Stimulated activated CD4-positive, alpha-beta T cell treated with anti-CD3 and anti-CD28 coated beads, Interleukin-12 subunit alpha, Interleukin-12 subunit beta, amount 100 ng/mL, for 48 hours (primary cell): ENCODE results near the gene CTNNBIP1.

Experiments used
- DNase-seq, 3 donors: peaks; one replicate each; pipeline ENCODE4 v3.0.0-alpha.2; 2020; ENCODE audit warnings: low read depth in 2 of 3, low spot score in 1 of 3

Gene CTNNBIP1

GRCh38 chr1:9904596-9904995, 5.5 kb downstream of the CTNNBIP1 start:
- no peak for DNase-seq

DNA sequence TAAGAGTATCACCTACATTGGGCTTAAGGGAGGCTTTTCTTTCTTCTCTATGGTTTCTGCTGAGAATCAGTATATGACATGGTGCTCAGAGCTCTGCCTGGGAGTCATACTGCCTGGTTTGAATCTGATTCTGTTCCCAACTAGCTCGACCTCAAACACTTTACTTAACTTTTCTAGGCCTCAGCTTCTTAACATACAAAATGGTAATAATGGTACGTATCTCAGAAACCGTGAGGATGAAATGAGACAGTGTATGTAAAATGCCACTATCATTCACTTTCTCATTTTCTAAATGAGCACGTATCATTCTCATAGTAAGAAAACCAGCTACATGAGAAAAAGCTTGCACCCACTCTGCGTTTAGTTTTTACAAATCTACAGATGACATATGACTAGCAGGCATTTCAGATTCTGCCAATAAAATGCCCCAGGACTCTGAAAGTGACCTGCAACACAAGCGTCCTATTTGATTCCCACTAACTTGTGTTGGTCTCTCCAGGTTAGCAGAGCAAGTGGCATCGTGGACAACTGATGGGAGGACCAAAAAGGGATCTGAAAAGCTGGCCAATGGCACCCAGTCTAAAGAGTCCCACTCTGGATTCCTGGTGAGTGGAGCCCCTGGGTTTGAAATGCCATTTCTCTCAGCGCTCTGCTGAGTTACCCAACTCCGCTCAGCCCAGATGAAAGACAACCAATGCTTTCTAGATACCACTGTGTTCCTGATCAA, 6.1 kb downstream of the CTNNBIP1 start:
- peak in 1 of 3 donors; percentile 37 for DNase-seq

DNA sequence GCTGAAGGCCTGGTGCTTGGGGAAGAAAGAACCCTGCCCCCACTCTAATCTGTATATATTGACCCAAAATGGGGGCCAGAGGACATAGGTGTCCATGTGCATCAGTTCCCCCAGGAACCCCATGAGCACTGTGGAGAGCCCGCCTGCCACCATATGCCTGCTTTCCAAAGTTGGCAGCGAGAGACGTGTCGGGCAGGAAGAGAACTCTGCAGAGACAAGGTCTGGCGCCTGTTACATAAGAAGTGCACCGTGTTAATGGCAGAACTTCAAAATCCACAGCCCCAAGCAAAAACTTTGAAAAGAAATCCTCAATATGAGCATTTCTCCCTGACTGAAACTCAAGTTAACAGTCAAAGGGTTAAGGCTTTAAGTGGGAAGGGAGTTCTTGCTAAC, 8.0 kb downstream of the CTNNBIP1 start:
- no peak for DNase-seq

DNA sequence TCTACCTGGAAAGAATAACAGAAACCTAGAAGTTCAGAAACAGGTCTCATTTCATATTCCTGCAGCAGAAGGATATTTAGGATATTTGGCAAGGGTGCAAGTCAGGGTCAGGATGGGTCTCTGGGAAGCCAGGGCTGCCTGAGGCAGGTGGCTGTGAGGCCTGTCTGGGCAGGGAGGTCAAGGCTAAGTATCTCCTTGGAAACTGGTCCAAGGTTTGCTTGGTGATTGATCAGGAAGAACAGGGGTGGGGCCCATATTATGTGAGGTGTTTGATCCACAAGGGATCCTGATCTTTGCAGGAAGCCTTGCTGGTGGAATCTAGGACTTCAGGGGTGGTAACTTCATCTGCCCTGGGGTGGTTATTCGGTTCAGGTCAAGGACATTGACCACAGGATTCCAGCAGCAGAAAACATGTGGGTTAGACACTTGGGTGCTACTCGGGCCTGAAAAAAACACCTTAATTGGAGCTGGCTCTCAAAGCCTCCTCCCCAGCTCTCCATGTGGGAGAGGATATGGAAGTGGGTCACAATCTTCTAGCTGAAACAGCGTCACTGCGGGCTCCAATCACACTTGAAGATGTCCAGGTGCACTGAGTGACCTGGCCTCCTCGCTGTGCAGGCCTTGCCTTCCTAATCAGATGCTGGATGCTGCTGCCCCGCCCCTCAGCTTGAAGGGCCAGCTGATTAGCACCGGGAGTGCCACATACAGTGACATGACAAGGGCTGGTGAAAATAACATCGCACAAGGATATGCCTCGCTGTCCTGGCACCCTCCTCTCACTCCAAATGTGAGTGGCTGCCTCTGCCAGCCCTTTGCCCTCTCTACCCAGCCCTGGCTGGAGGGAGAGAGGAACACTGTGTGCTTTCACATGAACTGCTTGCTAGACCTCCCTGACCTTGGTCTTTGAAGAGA, 8.7 kb downstream of the CTNNBIP1 start:
- no peak for DNase-seq

DNA sequence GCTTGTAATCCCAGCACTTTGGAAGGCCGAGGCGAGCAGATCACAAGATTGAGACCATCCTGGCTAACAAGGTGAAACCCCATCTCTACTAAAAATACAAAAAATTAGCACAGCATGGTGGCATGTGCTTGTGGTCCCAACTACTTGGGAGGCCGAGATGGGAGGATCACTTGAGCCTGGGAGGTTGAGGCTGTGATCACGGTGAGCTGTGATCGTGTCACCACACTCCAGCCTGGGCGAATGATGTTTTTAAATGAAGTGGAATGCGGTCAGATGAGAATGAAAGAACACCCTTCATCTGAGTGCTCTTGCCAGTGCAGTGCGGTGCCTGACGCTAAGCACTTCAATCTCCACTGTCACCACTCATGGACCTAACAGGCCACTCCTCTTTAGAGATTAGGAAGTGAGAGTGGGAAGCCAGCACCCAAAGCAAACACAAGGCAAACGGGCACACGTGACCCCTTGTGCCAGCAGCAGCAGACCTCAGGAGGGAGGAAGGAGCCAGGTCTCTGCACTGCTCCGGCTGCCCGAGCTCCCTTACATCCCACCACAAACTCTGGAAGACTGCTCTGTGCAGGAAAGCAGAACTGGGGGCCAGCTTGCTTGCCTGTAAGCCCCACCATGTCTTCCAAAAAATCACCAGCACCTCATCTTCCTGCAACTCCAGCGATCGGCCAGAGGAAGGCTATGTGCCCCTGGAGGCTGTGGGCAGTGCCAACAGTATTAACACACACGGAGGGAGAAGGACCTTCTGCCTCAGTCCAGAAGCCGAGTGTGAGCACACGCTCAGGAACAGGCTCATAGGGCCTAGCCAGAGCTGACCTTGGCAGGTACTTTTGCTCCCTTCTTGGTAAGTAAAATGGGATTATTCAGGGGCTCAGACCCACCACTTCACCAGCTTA, 9.7 kb downstream of the CTNNBIP1 start:
- no peak for DNase-seq

DNA sequence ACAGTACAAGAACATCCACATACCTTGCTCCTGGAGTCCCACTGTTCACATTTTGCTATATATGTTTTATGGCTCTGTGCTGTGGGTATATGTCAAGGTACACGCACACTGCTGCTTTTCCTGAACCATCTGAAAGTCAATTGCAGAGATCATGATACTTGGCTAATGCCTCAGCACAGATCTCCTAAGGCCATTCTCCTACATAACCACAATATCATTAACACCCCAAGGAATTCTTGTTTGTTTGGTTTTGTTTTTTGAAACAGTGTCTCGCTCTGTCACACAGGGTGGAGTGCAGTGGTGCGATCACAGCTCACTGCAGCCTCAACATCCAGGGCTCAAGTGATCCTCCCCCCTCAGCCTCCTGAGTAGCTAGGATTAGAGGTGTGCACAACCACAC, 16.0 kb downstream of the CTNNBIP1 start:
- no peak for DNase-seq

GRCh38 chr1:9892563-9893528, 17.2 kb downstream of the CTNNBIP1 start:
- no peak for DNase-seq

GRCh38 chr1:9891207-9891606, 18.9 kb downstream of the CTNNBIP1 start:
- DNase-seq: no peak

- no peak for DNase-seq
These were observed 19.8 kb downstream of the CTNNBIP1 start for GRCh38 chr1:9890224-9890731.

- no peak for DNase-seq
These were observed 20.7 kb downstream of the CTNNBIP1 start for GRCh38 chr1:9889411-9889810.

DNA sequence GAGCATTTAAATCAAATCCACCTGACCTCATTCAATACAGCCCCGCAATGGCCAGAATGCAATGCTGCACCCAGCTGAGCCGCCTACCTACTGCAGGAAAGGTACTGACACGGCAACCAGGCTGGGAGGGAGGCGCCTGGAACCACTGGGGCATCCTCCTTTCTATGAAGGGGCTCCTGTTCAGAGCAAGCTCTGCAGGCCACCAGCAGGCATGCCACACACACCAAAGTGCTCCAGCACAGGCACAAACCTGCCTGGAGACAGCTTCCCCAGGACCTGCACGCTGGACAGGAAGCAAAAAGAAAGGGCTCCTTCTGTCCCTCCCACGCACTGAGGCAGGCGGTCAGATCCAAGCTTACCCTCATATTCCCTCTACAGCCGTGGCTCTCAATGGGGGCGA, 21.2 kb downstream of the CTNNBIP1 start:
- DNase-seq: no peak

- no peak for DNase-seq
These were observed 23.0 kb downstream of the CTNNBIP1 start for GRCh38 chr1:9887070-9887469.

- no peak for DNase-seq
These were observed 23.9 kb downstream of the CTNNBIP1 start for GRCh38 chr1:9886092-9886742.

- DNase-seq: no peak
These were observed 25.3 kb downstream of the CTNNBIP1 start for GRCh38 chr1:9884805-9885204.

- DNase-seq: no peak
These were observed 26.3 kb downstream of the CTNNBIP1 start for GRCh38 chr1:9883585-9884449.

- no peak for DNase-seq
These were observed 27.1 kb downstream of the CTNNBIP1 start for GRCh38 chr1:9882945-9883303.

DNA sequence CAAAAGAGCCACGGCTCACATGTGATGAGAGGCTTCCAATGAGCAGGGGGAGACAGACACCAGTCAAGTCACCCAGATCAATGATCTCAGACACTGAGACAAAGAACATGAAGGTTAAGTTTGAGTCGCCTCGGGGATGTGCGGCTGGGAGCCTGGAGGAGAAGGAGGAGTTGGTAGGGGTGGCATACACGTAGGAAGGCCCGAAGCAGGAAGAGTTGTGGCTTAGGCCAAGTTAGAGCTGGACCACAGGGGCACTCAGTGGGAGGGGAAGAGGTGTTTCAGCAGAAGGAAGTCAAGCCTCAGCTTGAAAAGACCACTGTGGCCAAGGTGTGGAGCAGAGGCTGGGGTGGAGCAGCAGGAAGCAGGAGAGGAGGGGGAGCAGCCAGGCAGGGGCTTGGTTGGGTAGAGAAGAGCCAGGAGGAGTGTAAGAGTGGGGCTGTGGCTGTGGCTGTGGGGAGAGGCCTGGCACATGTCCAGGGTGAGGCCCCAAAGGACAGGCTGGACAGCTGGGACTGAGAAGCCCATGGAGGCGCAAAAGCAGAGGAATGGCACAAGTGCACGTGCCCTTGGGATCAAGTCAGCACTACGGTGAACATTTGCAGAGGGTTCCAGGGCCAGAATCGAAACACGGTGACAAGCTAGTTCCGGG, 27.6 kb downstream of the CTNNBIP1 start:
- no peak for DNase-seq

DNA sequence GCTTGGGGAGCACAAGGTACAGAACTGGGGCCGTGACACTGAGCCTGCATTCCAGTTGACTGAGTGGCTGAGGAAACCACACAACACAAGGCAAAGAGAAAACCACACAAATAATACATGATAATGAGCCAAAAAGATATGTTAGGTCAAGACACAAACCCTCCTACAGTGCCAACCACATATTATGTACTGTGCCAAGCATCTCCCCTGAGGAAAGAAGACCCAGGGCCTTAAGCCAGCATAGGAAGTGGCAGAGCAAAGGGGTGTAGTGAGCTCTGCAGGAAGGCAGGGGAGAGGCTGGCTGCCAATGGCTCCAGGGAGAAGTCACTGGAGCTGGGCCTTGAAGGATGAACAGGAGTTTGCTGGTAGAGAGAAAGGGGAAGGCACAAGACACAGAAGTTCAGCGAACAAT, 28.2 kb downstream of the CTNNBIP1 start:
- DNase-seq: no peak
